Kidney epithelial cell (primary cell): ENCODE measurements around the gene RASGRF2. TPM values are rescaled to one million over a fixed set of nuclear protein-coding genes. Genes with fewer than 3 reads are reported as not detected.

Experiments used
- DNase-seq: peaks from one replicate; pipeline ENCODE4 v3.0.0-alpha.2; 2010; ENCODE audit warnings: low read depth
- H3K27me3 ChIP-seq: 2 replicates; pipeline ENCODE4 v1.6.0; 2011; ENCODE audit warnings: low read length; ENCODE audit not compliant: control insufficient read depth, insufficient read depth
- H3K36me3 ChIP-seq: 2 replicates; pipeline ENCODE4 v1.5.1; 2011; ENCODE audit warnings: low read length; ENCODE audit not compliant: control insufficient read depth, insufficient read depth
- H3K4me3 ChIP-seq: 2 replicates; pipeline ENCODE4 v1.5.1; 2011; ENCODE audit warnings: low read depth, mild to moderate bottlenecking, control low read depth, low read length
- CTCF ChIP-seq: IDR thresholded peaks from 2 replicates; pipeline ENCODE4 v1.5.1; 2011; ENCODE audit warnings: mild to moderate bottlenecking, moderate library complexity, low read length, control low read depth, inconsistent platforms; ENCODE audit not compliant: insufficient read depth, poor library complexity, severe bottlenecking
- total RNA-seq: library from RNA; depleted of rRNA; stranded (reverse); fragments of >200 nt; gene quantifications from 2 replicates; pipeline ENCODE4 v1.2.3, GENCODE V29; 2015

Gene RASGRF2
- total RNA-seq, 1 donor from 2014 or later: 5.8 TPM

GRCh38 chr5:81006231-81006630, 46.1 kb downstream of the RASGRF2 start:
- no peak for TF ChIP-seq CTCF

GRCh38 chr5:81006947-81007636, 46.9 kb downstream of the RASGRF2 start:
- Histone ChIP-seq H3K27me3 (no peaks in the 10 kb centered on the region), H3K4me3 (no peak overlapping the region), H3K36me3 (no peaks in the 10 kb centered on the region)
- TF ChIP-seq CTCF: no peak
- DNase-seq: no peak

More at GRCh38 chr5:81006231-81006630, 46.1 kb downstream of the RASGRF2 start:
- Histone ChIP-seq H3K27me3 (no peaks in the 10 kb centered on the region), H3K36me3 (no peaks in the 10 kb centered on the region), H3K4me3 (no peak overlapping the region)
- DNase-seq: no peak

GRCh38 chr5:81007637-81008027, 47.5 kb downstream of the RASGRF2 start:
- Histone ChIP-seq H3K4me3 (no peak overlapping the region), H3K36me3 (no peaks in the 10 kb centered on the region), H3K27me3 (no peaks in the 10 kb centered on the region)
- no peak for DNase-seq
- TF ChIP-seq CTCF: no peak

- DNase-seq: no peak
- TF ChIP-seq CTCF: no peak
- Histone ChIP-seq H3K4me3 (no peak overlapping the region), H3K36me3 (no peaks in the 10 kb centered on the region), H3K27me3 (no peaks in the 10 kb centered on the region)
Measured at GRCh38 chr5:81010336-81011169, 50.4 kb downstream of the RASGRF2 start.

GRCh38 chr5:81014348-81014747, 54.2 kb downstream of the RASGRF2 start:
- DNase-seq: no peak
- no peaks in the 10 kb centered on the region for H3K27me3 ChIP-seq
- no peaks in the 10 kb centered on the region for H3K36me3 ChIP-seq
- no peak overlapping the region for H3K4me3 ChIP-seq
- no peak for TF ChIP-seq CTCF

GRCh38 chr5:81016116-81016515, 56.0 kb downstream of the RASGRF2 start:
- no peak overlapping the region for H3K4me3 ChIP-seq
- no peak for TF ChIP-seq CTCF
- DNase-seq: no peak

More at GRCh38 chr5:81016116-81016515, 56.0 kb downstream of the RASGRF2 start:
- H3K36me3 ChIP-seq: no peaks in the 10 kb centered on the region
- no peaks in the 10 kb centered on the region for H3K27me3 ChIP-seq
